HUES6 (cell line): ENCODE measurements around the gene EML6.

Experiments
- H3K27ac ChIP-seq: 2 replicates; pipeline ENCODE4 v1.7.0; 2013; ENCODE audit warnings: low read depth, mild to moderate bottlenecking, low read length, inconsistent platforms
- H3K27me3 ChIP-seq: 2 replicates; pipeline ENCODE4 v1.6.1; 2013; ENCODE audit warnings: low read length; ENCODE audit not compliant: control insufficient read depth, insufficient read depth
- H3K36me3 ChIP-seq: 2 replicates; pipeline ENCODE4 v1.6.1; 2013; ENCODE audit warnings: low read length; ENCODE audit not compliant: control insufficient read depth, insufficient read depth
- H3K4me1 ChIP-seq: 2 replicates; pipeline ENCODE4 v1.6.1; 2013; ENCODE audit warnings: low read length; ENCODE audit not compliant: control insufficient read depth, insufficient read depth
- H3K4me3 ChIP-seq: 2 replicates; pipeline ENCODE4 v1.5.1; 2013; ENCODE audit warnings: low read depth, low read length
- H3K9ac ChIP-seq: one replicate; pipeline ENCODE4 v1.6.1; 2013; ENCODE audit warnings: mild to moderate bottlenecking, low read length
- H3K9me3 ChIP-seq: 2 replicates; pipeline ENCODE4 v1.6.1; 2013; ENCODE audit warnings: low read depth, low read length; ENCODE audit not compliant: control insufficient read depth, insufficient read depth

Gene EML6

DNA sequence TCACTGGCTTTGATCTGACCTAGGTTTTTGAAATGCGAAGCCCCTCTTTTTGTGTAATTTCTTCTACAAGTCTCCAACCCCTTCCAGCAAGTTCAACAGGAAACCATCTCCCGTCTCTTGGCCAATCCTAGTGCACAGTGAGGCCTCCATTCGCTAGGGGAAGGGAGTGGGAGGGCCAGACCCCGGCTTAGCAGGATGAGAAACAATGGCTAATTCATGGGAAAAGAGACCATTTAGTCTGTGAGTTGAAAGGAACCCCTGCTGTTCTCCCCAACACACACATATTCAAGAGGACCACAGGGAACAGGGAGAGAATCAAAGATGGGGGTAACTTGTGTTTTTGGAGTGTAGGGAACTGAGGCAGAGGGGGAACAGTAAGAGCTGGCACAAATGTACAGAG, 243.8 kb downstream of the EML6 start:
- Histone ChIP-seq H3K9me3 (no peaks in the 10 kb centered on the region), H3K9ac (no peak overlapping the region), H3K4me3 (no peak overlapping the region), H3K27me3 (no peaks in the 10 kb centered on the region), H3K4me1 (peaks cover 28% of the 10 kb centered on the region), H3K36me3 (peaks cover 28% of the 10 kb centered on the region), H3K27ac (no peak overlapping the region)

DNA sequence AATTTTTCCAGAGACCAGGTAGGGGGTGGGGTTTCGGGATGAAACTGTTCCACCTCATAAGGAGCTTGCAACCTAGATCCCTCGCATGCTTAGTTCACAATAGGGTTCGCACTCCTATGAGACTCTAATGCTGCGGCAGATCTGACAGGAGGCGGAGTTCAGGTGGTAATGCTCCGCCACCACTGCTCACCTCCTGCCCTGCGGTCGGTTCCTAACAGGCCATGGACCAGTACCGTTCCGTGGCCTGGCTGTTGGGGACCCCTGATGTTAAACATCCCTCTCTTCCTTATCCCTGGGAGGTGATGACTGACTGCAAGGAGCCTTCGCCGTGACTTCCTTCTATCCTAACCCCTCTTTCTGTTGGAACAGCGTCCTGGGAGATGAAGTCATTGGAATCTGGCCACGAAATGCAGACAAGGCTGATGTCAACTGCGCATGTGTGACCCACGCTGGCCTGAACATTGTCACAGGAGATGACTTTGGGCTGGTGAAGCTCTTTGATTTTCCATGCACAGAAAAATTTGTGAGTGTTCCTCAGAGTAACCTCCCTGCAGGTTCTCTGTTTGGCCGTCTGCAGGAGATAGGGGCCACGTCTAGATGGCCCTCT, 244.4 kb downstream of the EML6 start:
- H3K4me3 ChIP-seq, result no peak overlapping the region

DNA sequence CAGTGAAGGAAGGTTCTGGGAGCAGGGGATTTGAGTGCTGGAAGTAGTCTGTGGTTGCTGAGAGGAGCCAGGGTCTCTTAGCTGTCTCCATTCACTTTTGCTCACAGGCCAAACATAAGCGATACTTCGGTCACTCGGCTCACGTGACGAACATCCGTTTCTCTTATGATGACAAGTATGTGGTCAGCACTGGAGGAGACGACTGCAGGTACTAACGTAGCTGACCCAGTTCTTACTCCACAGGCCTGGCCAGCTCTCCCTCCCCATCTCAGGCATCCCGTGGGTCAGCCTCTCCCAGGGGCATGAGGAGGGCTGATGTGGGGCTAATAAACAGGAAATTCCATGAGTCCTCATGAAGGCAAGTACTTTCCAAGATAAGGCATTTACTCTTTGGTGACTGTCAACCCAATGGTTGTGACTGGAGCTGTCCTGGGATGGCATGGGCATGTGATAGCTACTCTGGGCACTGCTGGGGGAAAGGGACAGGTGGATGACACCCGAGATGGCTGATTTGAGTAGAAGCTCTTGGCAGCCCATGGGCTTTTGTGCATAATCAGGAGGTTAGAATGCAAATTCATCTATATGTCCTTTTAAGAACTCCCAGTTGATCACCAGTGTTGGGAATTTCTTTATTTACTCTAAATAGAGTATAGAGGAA, 245.2 kb downstream of the EML6 start:
- Histone ChIP-seq H3K27me3 (no peaks in the 10 kb centered on the region), H3K4me1 (peaks cover 28% of the 10 kb centered on the region), H3K9ac (no peak overlapping the region), H3K9me3 (no peaks in the 10 kb centered on the region), H3K4me3 (no peak overlapping the region), H3K36me3 (peaks cover 41% of the 10 kb centered on the region), H3K27ac (no peak overlapping the region)

More for the DNA sequence above, 244.4 kb downstream of the EML6 start:
- Histone ChIP-seq H3K9ac (no peak overlapping the region), H3K9me3 (no peaks in the 10 kb centered on the region), H3K27ac (no peak overlapping the region), H3K4me1 (peaks cover 28% of the 10 kb centered on the region), H3K27me3 (no peaks in the 10 kb centered on the region), H3K36me3 (peaks cover 33% of the 10 kb centered on the region)

DNA sequence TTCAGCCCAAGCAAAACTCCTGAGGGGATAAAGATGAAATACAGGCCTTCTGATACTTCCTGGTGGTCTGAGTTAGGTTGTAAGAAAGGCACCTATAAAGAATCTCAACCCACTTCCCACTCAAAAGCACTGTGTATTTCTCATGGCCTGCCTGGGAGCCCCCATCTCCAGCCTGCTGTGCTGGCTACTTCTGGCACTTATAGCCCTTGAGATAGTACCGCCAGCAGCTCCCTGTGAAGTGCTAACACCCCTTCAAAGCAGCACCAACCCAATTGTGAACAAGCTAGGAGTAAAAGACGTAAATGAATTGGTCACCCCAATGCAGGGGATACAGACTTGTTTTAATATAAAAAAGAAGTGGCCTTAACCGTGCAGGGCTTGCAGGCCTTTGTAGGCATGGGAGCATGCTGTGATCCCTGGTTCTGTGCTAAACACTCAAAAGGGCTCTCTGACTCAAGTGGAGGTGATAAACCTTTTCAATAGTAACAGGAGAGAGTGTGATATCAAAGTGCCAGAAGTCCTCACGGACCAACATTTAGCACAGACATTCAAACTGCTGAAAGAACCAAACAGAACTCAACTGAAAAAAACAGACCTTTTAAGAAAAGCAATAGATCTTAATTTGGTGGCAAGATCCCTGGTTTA, 246.0 kb downstream of the EML6 start:
- H3K27me3 ChIP-seq, result no peaks in the 10 kb centered on the region

DNA sequence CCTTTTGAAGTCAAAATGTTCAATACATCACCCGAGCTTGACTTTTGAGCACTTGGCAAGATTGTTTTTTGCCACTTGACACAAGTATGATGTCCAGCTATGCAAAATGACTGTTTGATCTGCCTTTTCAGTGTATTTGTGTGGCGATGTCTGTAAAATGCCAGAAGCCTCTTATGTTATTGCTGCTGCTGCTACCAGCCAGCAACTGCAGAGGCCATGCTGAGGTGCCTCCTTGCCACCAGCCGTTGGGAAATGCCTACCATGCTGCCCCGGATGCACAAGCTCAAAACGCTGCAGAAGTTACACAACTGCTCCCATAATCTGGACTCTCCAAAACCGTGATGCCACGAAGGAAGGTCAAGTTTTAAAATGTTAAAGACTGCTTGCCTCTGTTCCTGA, 246.5 kb downstream of the EML6 start:
- Histone ChIP-seq H3K27ac (no peak overlapping the region), H3K9me3 (no peaks in the 10 kb centered on the region), H3K36me3 (peaks cover 46% of the 10 kb centered on the region), H3K4me1 (peaks cover 27% of the 10 kb centered on the region), H3K9ac (no peak overlapping the region), H3K4me3 (no peak overlapping the region), H3K27me3 (no peaks in the 10 kb centered on the region)

More for the DNA sequence above, 246.0 kb downstream of the EML6 start:
- Histone ChIP-seq H3K27ac (no peak overlapping the region), H3K9ac (no peak overlapping the region), H3K4me1 (peaks cover 28% of the 10 kb centered on the region), H3K36me3 (peaks cover 46% of the 10 kb centered on the region), H3K9me3 (no peaks in the 10 kb centered on the region), H3K4me3 (no peak overlapping the region)

DNA sequence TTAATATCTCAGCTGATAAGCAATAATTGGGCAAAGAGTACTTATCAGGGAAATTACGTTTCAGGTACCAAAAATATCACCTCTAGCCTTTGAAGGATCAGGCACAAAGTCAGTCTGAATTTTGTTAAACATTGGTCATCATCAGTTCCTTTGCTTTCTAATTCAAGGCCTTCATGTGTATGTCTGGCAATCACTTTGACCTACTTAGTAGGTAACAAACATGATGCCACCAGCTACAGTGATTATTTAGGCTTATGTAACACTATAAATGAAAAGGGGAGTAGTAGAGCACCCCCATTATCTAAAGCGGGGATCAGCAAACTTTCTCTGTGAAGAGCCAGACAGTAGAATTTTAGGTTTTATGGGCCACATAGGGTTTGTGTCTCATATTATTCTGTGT, 251.7 kb downstream of the EML6 start:
- H3K4me3 ChIP-seq, result no peak overlapping the region
- H3K27ac ChIP-seq, result no peak overlapping the region
- H3K36me3 ChIP-seq, result peaks cover 57% of the 10 kb centered on the region
- peaks cover 5% of the 10 kb centered on the region for H3K4me1 ChIP-seq
- no peak overlapping the region for H3K9ac ChIP-seq
- H3K27me3 ChIP-seq, result no peaks in the 10 kb centered on the region
- H3K9me3 ChIP-seq, result no peaks in the 10 kb centered on the region

DNA sequence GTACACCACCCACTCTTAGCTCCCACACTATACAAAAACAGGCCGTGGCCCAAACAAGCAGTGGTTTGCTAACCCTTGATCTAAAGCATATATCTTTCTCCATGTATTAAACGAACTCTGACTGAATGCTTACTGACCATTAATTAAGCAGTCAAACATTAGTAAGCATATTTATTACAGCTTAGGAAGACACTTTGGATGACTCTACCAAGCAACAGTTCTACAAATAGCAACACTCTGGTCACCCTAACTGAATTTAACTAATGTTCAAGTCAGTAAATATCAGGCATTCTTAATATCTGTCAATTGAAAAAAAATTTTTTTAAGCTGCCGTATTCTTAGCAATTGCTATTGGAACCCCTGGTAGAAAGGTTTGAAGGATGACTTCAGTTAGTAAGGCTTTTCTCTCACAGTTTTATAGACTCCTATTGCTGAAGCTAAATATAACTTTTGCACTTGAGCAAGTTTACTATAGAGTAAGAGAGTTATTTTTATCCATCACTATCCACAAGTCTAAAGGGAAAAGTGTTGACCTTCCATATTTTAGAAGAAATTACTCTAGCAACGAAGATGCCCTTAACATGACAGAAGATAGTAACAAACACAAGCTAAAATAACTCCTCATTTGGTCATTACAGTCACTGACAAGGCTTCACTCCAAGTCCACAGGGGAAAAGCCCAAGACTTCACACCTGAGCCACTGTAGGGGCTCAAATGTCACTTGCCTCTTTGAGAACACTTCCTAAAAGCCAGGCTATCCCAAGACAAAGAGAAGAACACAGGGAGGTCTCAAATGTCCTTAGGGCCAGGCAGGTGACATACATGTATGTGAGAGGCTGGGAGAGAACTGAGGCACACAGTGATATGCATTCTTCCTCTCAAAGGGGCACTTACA, 252.4 kb downstream of the EML6 start:
- no peak overlapping the region for H3K4me3 ChIP-seq
- H3K36me3 ChIP-seq, result peaks cover 57% of the 10 kb centered on the region
- H3K4me1 ChIP-seq, result peaks cover 5% of the 10 kb centered on the region
- no peaks in the 10 kb centered on the region for H3K9me3 ChIP-seq
- H3K27ac ChIP-seq, result no peak overlapping the region
- H3K27me3 ChIP-seq, result no peaks in the 10 kb centered on the region
- H3K9ac ChIP-seq, result no peak overlapping the region

DNA sequence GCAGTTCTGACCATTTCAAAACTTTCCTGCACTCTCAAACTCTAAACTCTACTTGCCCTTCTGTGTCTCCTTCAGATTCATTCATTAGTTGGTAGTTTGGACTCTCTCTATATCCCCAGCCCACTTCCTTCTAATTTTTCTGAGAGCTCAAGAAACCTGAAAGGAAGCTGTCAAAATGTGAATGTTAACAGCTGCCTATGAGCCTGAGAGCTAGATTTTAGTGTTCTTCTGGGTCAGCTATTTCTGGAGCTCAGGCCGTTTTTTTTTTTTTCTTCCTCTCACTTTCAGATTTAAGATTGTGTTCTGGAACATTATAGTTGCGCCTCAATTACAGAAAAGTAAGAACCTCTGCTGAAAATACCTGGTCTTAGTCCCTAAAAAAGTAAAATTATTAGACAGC, 253.7 kb downstream of the EML6 start:
- Histone ChIP-seq H3K27ac (no peak overlapping the region), H3K4me3 (no peak overlapping the region), H3K4me1 (peaks cover 5% of the 10 kb centered on the region), H3K27me3 (no peaks in the 10 kb centered on the region), H3K36me3 (peaks cover 53% of the 10 kb centered on the region), H3K9ac (no peak overlapping the region), H3K9me3 (no peaks in the 10 kb centered on the region)

DNA sequence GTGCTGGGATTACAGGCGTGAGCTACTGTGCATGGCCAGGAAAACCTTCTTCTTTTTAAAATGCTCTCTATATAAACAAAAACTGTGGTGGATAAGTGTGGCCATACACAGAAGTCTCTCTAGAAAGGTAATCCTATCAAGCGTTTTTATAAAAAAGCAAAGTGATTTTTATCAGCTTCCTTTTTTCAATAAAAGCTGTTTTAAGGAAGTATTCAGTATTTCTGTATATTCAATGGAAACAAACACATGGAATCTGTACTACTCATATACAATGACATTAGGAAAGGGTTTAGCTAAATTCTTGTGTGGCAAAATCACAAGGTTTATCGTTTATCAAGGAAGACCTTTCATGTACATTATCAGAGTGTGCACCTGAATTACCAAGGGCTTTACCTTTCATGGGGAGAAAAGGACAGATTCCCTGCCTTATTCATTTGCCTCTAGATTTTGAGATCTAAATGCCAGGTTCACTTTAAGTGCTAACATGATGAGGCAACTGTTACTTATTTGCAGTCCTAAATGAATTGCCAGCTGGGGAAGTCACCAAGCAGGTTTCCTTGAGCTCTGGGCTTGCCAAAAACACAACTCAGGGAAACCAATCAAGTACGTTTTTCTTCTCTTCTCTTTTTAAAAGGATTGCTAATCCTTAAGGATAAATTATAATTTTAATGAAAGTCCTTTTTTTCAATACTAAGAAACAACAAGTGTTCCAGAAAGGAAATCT, 256.0 kb downstream of the EML6 start:
- H3K4me3 ChIP-seq, result no peak overlapping the region
- H3K27me3 ChIP-seq, result no peaks in the 10 kb centered on the region
- H3K4me1 ChIP-seq, result peaks cover 5% of the 10 kb centered on the region
- no peaks in the 10 kb centered on the region for H3K9me3 ChIP-seq
- no peak overlapping the region for H3K9ac ChIP-seq
- no peak overlapping the region for H3K27ac ChIP-seq
- peaks cover 51% of the 10 kb centered on the region for H3K36me3 ChIP-seq

DNA sequence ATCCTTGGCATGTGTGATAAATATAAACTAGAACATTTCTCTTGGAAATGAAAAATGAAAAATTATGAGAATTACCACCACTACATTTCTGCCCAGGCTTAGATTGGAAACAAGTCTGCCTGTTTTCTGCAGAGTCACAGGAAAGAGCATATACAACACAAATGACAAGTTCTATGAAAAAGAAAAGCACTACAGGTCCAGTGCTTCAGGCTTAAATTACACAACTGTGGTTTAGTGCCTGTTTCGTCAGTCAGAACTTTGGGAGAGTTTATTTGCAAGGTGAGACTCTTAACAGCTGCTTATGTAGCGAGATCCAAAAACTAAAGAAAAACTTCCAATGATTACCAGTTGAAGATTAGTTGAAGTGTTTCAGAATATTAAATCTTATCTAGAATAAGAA, 257.9 kb downstream of the EML6 start:
- Histone ChIP-seq H3K4me3 (no peak overlapping the region), H3K4me1 (peaks cover under 1% of the 10 kb centered on the region), H3K27ac (0 out of 2 replicates have a peak overlapping the region, but pooled peaks have one; percentile 20), H3K36me3 (peaks cover 57% of the 10 kb centered on the region), H3K9ac (no peak overlapping the region), H3K9me3 (no peaks in the 10 kb centered on the region), H3K27me3 (no peaks in the 10 kb centered on the region)
